KMS-11 (cell line): ENCODE results near the gene BLNK.
A peak's percentile ranks its signal among the peaks of the same experiment; 100 is the strongest.

Source experiments
- H2AFZ ChIP-seq: fragments of 200-600 bp; sonication (generic); 2 replicates; pipeline ENCODE4 v1.6.1; 2016; ENCODE audit warnings: antibody characterized with exemption, mixed run types, low read depth
- H3K27ac ChIP-seq: fragments of 200-600 bp; sonication (generic); 2 replicates; pipeline ENCODE4 v1.6.1; 2016; ENCODE audit warnings: mild to moderate bottlenecking, mixed run types
- H3K27me3 ChIP-seq: fragments of 200-600 bp; sonication (generic); 2 replicates; pipeline ENCODE4 v1.6.1; 2017; ENCODE audit warnings: mild to moderate bottlenecking, low read depth, mixed run types, moderate library complexity; ENCODE audit not compliant: insufficient read depth
- H3K36me3 ChIP-seq: fragments of 200-600 bp; sonication (generic); 2 replicates; pipeline ENCODE4 v1.6.1; 2017; ENCODE audit warnings: mild to moderate bottlenecking, mixed run types; ENCODE audit not compliant: insufficient read depth
- H3K4me1 ChIP-seq: fragments of 200-600 bp; sonication (generic); 2 replicates; pipeline ENCODE4 v1.6.1; 2016; ENCODE audit warnings: mild to moderate bottlenecking, low read depth, mixed run types; ENCODE audit not compliant: poor library complexity, severe bottlenecking
- H3K4me2 ChIP-seq: fragments of 200-600 bp; sonication (generic); 2 replicates; pipeline ENCODE4 v1.7.0; 2016; ENCODE audit warnings: mild to moderate bottlenecking, mixed run types
- H3K4me3 ChIP-seq: fragments of 200-600 bp; sonication (generic); IDR thresholded peaks from 2 replicates; pipeline ENCODE4 v1.6.1; 2017; ENCODE audit warnings: low read depth, low read length, mixed read lengths; ENCODE audit not compliant: insufficient read depth
- H3K79me2 ChIP-seq: fragments of 200-600 bp; sonication (generic); 2 replicates; pipeline ENCODE4 v1.6.1; 2016; ENCODE audit warnings: low read depth, mixed run types; ENCODE audit not compliant: insufficient read depth
- H3K9ac ChIP-seq: fragments of 200-600 bp; sonication (generic); 2 replicates; pipeline ENCODE4 v1.6.1; 2016; ENCODE audit warnings: mild to moderate bottlenecking, mixed run types
- H4K20me1 ChIP-seq: fragments of 200-600 bp; sonication (generic); 2 replicates; pipeline ENCODE4 v1.6.1; 2016; ENCODE audit warnings: mild to moderate bottlenecking, mixed run types; ENCODE audit not compliant: insufficient read depth
- TF ChIP-seq, protein P1 (sequence below): fragments of 200-600 bp; sonication (generic); conservative IDR thresholded peaks from 2 replicates; pipeline ENCODE4 v1.6.1; 2017; ENCODE audit warnings: low read depth, mild to moderate bottlenecking, antibody characterized with exemption, low read length, moderate library complexity, mixed read lengths

BLNK gene

GRCh38 chr10:96290368-96291133 is 19.2 kb upstream of the BLNK start:
- Histone ChIP-seq H3K36me3 (no peaks in the 10 kb centered on the region), H3K9ac (no peak overlapping the region), H3K4me3 (no peak overlapping the region), H3K79me2 (no peaks in the 10 kb centered on the region), H3K27ac (no peak overlapping the region), H3K4me1 (peaks cover 24% of the 10 kb centered on the region), H3K27me3 (no peaks in the 10 kb centered on the region), H2AFZ (no peak overlapping the region), H4K20me1 (no peaks in the 10 kb centered on the region), H3K4me2 (no peak overlapping the region)
- TF ChIP-seq, protein P1, sequence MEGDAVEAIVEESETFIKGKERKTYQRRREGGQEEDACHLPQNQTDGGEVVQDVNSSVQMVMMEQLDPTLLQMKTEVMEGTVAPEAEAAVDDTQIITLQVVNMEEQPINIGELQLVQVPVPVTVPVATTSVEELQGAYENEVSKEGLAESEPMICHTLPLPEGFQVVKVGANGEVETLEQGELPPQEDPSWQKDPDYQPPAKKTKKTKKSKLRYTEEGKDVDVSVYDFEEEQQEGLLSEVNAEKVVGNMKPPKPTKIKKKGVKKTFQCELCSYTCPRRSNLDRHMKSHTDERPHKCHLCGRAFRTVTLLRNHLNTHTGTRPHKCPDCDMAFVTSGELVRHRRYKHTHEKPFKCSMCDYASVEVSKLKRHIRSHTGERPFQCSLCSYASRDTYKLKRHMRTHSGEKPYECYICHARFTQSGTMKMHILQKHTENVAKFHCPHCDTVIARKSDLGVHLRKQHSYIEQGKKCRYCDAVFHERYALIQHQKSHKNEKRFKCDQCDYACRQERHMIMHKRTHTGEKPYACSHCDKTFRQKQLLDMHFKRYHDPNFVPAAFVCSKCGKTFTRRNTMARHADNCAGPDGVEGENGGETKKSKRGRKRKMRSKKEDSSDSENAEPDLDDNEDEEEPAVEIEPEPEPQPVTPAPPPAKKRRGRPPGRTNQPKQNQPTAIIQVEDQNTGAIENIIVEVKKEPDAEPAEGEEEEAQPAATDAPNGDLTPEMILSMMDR: no peak

DNA sequence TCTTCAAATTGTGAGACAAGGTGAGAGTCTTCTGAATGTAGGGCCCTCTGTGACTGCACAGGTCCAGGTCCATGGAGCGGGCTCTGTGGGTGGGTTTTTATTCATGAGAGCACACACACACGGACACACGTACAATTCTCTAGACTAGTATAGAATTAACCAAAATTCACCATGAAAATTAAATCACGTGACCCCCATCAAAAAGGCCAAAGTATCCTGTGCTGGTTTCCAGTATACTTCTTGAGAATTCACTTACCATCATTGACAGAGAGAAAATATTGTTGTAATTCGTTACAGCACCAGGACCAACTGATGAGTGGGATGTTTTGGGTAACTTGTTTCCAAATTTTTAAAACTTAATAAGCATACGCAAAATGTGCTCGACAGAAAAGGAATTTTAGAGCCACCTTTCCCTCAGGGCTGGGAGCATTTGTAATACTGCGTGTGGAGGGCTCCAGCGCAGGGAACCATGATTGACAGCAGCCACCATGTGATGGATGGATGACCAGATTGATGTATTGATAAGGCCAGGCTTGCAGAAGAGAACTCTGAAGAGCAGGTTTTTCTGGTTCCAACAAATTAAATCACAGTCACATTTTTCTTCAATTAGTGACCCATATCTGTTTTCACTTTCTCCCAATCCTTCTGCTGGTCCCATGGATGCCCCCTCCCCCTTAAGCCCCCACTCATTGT is 18.0 kb upstream of the BLNK start:
- no peak overlapping the region for H3K4me2 ChIP-seq
- H4K20me1 ChIP-seq: no peaks in the 10 kb centered on the region
- no peaks in the 10 kb centered on the region for H3K79me2 ChIP-seq
- H2AFZ ChIP-seq: no peak overlapping the region
- no peaks in the 10 kb centered on the region for H3K36me3 ChIP-seq
- no peak overlapping the region for H3K27ac ChIP-seq
- peaks cover 24% of the 10 kb centered on the region for H3K4me1 ChIP-seq
- H3K27me3 ChIP-seq: no peaks in the 10 kb centered on the region
- TF ChIP-seq, protein P1: no peak
- no peak overlapping the region for H3K9ac ChIP-seq
- H3K4me3 ChIP-seq: no peak overlapping the region

DNA sequence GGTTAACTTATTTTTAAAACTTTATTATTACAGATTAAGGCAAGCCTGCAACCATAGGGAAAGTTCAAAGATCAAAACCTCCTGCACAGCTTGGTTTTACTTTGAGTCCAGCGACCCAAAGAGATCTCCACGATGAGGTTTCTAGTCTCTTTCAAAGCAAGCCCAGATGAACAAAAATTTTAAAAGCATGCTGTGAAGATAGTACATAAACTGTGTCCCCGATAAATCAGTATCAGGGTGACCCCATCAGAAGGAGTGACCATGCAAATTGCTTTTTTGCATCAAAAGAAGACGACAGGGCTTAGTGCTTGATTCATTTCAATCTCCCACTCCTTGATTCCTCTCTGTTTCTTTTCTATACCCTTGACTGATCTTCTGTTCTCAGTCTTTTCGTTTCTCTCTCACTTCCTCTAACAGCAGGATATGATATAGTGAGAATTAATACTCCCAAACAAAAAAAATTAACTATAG is 16.8 kb upstream of the BLNK start:
- Histone ChIP-seq H2AFZ (peak overlapping the region; percentile 70), H3K27me3 (no peaks in the 10 kb centered on the region), H3K4me3 (no peak overlapping the region), H3K4me2 (peak overlapping the region; percentile 72), H4K20me1 (no peaks in the 10 kb centered on the region), H3K9ac (peak overlapping the region; percentile 40; the same call in 1 of the 2 replicates), H3K4me1 (peaks cover 24% of the 10 kb centered on the region), H3K36me3 (no peaks in the 10 kb centered on the region), H3K27ac (peak overlapping the region; percentile 71), H3K79me2 (no peaks in the 10 kb centered on the region)
- TF ChIP-seq, protein P1: no peak

GRCh38 chr10:96287392-96288105 is 16.2 kb upstream of the BLNK start:
- H3K27ac ChIP-seq: peak overlapping the region; percentile 71
- peaks cover 24% of the 10 kb centered on the region for H3K4me1 ChIP-seq
- H3K9ac ChIP-seq: peak overlapping the region; percentile 40; the same call in 1 of the 2 replicates
- H3K4me2 ChIP-seq: peak overlapping the region; percentile 72
- peak overlapping the region; percentile 70 for H2AFZ ChIP-seq
- H3K79me2 ChIP-seq: no peaks in the 10 kb centered on the region
- no peak overlapping the region for H3K4me3 ChIP-seq
- no peaks in the 10 kb centered on the region for H4K20me1 ChIP-seq
- H3K36me3 ChIP-seq: no peaks in the 10 kb centered on the region
- H3K27me3 ChIP-seq: no peaks in the 10 kb centered on the region
- TF ChIP-seq, protein P1: peak; percentile 29; the same call in 1 of the 2 replicates
